MM.1S (cell line): ENCODE data around the gene IQCK.

Source experiments
- EZH2 ChIP-seq: fragments of 300-600 bp; sonication (generic); optimal IDR thresholded peaks from 2 replicates; pipeline ENCODE3; 2017; ENCODE audit warnings: low read depth, mild to moderate bottlenecking, antibody characterized with exemption, low read length, mixed read lengths
- EZH2phosphoT487 ChIP-seq: fragments of 300-600 bp; sonication (generic); IDR thresholded peaks from 2 replicates; pipeline ENCODE4 v1.6.1; 2018; ENCODE audit warnings: antibody characterized with exemption, low read length
- TF ChIP-seq, protein P1 (sequence below): fragments of 300-600 bp; sonication (generic); IDR thresholded peaks from 2 replicates; pipeline ENCODE4 v1.5.1; 2016; ENCODE audit warnings: antibody characterized with exemption, low read length, mixed read lengths

DNA sequence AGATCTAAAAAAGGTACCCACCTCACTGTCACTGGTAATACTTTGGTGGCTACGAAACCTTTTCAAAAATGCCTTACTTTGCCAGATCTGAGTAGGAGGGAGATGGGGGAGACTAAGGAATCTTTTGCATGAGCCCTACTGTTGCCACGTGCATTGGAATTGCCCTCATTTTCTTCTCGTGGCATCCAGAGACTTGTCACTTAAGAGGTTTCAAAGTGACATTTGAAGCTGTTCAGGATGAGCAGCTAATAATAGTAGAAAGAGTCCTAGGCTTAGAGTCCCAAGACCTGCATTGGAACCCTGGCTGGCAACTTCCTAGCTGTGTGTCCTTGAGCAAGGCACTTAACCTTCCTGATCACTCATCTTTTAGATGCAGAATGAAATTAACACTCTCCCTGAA, 123.1 kb downstream of the IQCK start:
- TF ChIP-seq, protein P1, sequence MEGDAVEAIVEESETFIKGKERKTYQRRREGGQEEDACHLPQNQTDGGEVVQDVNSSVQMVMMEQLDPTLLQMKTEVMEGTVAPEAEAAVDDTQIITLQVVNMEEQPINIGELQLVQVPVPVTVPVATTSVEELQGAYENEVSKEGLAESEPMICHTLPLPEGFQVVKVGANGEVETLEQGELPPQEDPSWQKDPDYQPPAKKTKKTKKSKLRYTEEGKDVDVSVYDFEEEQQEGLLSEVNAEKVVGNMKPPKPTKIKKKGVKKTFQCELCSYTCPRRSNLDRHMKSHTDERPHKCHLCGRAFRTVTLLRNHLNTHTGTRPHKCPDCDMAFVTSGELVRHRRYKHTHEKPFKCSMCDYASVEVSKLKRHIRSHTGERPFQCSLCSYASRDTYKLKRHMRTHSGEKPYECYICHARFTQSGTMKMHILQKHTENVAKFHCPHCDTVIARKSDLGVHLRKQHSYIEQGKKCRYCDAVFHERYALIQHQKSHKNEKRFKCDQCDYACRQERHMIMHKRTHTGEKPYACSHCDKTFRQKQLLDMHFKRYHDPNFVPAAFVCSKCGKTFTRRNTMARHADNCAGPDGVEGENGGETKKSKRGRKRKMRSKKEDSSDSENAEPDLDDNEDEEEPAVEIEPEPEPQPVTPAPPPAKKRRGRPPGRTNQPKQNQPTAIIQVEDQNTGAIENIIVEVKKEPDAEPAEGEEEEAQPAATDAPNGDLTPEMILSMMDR: no peak
- TF ChIP-seq EZH2phosphoT487 (no peak), EZH2 (no peak)
